ENCODE measurements around the gene TINAGL1.

GRCh38 chr1:31572323-31573104, 3.8 kb upstream of the TINAGL1 start:
- TF ChIP-seq CTCF (IDR thresholded peaks at IDR 0.05), result no peak
- TF ChIP-seq POLR2A (IDR thresholded peaks at IDR 0.05), result no peak

All from ovary (tissue), 3 donors.